ENCODE data around the gene PLCL1.

DNA sequence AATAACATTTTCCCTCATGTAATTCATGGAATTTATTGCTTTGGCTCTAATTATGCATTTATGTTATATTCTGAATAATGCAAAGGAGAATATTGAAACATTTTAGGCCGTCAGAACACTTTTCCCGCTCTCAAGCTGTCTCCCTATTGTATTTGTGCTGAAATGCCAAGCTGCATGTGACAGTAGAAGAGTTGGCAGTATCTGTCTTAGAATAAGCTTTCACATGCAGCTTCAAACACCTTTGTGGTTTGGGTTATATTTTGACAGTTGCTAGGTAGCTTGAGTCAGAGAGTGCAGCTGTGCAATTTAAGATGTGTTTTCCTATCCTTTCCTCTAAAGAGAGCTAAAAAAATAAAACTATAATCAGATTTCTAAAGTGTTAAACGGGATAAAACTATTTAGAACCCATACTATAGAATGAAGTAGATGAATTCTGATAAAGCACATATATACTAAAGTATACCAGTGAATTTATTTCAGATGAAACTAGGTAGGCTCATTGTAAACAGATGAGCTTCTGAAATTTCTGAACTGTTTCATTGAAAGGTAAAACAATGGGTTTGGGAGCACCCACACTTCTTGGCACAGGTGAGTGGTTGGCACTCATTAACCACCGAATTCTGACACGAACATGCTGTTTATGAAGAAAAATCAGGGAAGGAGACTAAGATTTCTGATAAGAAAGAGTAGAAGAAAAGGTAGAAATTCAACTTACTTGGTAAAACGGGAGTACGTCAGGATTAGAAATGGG, 43.4 kb downstream of the PLCL1 start:
- TF ChIP-seq EZH2 (IDR thresholded peaks at IDR 0.05; ENCODE audit: insufficient read depth, poor library complexity, severe bottlenecking): no peak
- TF ChIP-seq EZH2phosphoT487 (IDR thresholded peaks at IDR 0.05; ENCODE audit: insufficient read depth, low read depth): no peak

Measured in GM23248 (cell line).